SK-N-SH treated with all-trans-retinoic acid at 6 μM for 48 hours (cell line): Measurements from ENCODE around the gene SLC16A4.

Experiments
- CSDC2 ChIP-seq: fragments of 250-450 bp; sonication (Bioruptor Pico); IDR thresholded peaks from 2 replicates; pipeline ENCODE4 v1.5.0; 2020; ENCODE audit warnings: mild to moderate bottlenecking, moderate library complexity
- CSRNP3 ChIP-seq: fragments of 250-450 bp; sonication (Bioruptor Pico); IDR thresholded peaks from 2 replicates; pipeline ENCODE4 v1.5.1; 2021; ENCODE audit warnings: mild to moderate bottlenecking, moderate library complexity
- GLIS3 ChIP-seq: fragments of 250-450 bp; sonication (Bioruptor Pico); IDR thresholded peaks from 2 replicates; pipeline ENCODE4 v1.5.0; 2020; ENCODE audit warnings: mild to moderate bottlenecking, moderate library complexity
- PATZ1 ChIP-seq: fragments of 250-450 bp; sonication (Bioruptor Pico); IDR thresholded peaks from 2 replicates; pipeline ENCODE4 v1.8.0; 2020; ENCODE audit warnings: mild to moderate bottlenecking, moderate library complexity, borderline replicate concordance
- RARB ChIP-seq: fragments of 250-450 bp; sonication (Bioruptor Pico); IDR thresholded peaks from 2 replicates; pipeline ENCODE4 v1.8.0; 2021; ENCODE audit warnings: mild to moderate bottlenecking, moderate library complexity
- ZFP3 ChIP-seq: fragments of 250-450 bp; sonication (Bioruptor Pico); IDR thresholded peaks from 2 replicates; pipeline ENCODE4 v1.5.0; 2020; ENCODE audit warnings: mild to moderate bottlenecking, moderate library complexity
- ZNF70 ChIP-seq: fragments of 450-650 bp; formaldehyde crosslinking; IDR thresholded peaks from 2 replicates; pipeline ENCODE4 v1.5.0; 2020; ENCODE audit warnings: mild to moderate bottlenecking, moderate library complexity
- TF ChIP-seq, protein P1 (sequence below): fragments of 250-450 bp; sonication (Bioruptor Pico); IDR thresholded peaks from 2 replicates; pipeline ENCODE4 v1.5.1; 2020; ENCODE audit warnings: low read depth, mild to moderate bottlenecking, moderate library complexity
- TF ChIP-seq, protein P2 (sequence below): fragments of 250-450 bp; sonication (Bioruptor Pico); IDR thresholded peaks from 2 replicates; pipeline ENCODE4 v1.8.0; 2021; ENCODE audit warnings: low read depth, mild to moderate bottlenecking, moderate library complexity, borderline replicate concordance

DNA sequence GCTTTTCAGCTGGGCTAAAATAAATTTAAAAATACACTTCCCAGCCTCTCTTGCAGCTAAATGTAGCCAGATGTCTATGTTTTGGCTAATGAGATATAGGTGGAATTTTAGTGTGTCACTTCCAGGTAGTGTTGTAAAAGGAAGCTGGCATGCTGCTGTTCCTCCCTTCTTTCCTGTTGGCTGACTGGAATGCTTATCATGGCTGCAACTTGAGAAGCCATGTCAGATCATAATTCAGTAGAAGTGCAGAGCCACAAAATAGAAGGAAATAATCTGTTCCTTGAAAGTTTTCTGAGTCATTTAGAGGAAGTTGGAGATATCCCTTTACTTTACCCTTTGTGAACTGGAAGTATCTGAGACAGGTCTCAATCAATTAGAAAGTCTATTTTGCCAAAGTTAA, 62.6 kb downstream of the SLC16A4 start:
- TF ChIP-seq PATZ1 (CRISPR knock-in tag), result no peak
- TF ChIP-seq CSDC2 (CRISPR knock-in tag), result no peak
- TF ChIP-seq ZFP3 (CRISPR knock-in tag), result no peak
- TF ChIP-seq GLIS3 (CRISPR knock-in tag), result no peak
- no peak for TF ChIP-seq RARB (CRISPR knock-in tag)
- no peak for TF ChIP-seq CSRNP3
- TF ChIP-seq, protein P1, sequence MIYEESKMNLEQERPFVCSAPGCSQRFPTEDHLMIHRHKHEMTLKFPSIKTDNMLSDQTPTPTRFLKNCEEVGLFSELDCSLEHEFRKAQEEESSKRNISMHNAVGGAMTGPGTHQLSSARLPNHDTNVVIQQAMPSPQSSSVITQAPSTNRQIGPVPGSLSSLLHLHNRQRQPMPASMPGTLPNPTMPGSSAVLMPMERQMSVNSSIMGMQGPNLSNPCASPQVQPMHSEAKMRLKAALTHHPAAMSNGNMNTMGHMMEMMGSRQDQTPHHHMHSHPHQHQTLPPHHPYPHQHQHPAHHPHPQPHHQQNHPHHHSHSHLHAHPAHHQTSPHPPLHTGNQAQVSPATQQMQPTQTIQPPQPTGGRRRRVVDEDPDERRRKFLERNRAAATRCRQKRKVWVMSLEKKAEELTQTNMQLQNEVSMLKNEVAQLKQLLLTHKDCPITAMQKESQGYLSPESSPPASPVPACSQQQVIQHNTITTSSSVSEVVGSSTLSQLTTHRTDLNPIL, result no peak
- no peak for TF ChIP-seq ZNF70
- TF ChIP-seq, protein P2, sequence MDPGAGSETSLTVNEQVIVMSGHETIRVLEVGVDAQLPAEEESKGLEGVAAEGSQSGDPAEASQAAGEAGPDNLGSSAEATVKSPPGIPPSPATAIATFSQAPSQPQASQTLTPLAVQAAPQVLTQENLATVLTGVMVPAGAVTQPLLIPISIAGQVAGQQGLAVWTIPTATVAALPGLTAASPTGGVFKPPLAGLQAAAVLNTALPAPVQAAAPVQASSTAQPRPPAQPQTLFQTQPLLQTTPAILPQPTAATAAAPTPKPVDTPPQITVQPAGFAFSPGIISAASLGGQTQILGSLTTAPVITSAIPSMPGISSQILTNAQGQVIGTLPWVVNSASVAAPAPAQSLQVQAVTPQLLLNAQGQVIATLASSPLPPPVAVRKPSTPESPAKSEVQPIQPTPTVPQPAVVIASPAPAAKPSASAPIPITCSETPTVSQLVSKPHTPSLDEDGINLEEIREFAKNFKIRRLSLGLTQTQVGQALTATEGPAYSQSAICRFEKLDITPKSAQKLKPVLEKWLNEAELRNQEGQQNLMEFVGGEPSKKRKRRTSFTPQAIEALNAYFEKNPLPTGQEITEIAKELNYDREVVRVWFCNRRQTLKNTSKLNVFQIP (CRISPR knock-in tag), result no peak
